CD4-positive, alpha-beta T cell (primary cell): ENCODE data around the gene NDFIP2. TPM values are rescaled to one million over a fixed set of nuclear protein-coding genes. Genes with fewer than 3 reads are reported as not detected.

Experiments used
- ATAC-seq: fragments of 200-7000 bp; cut with Tn5 transposase; one replicate; pipeline ENCODE4 v1.10.0; 2022; ENCODE audit warnings: mild to moderate bottlenecking; ENCODE audit not compliant: poor library complexity
- CTCF ChIA-PET: fragments of 350-600 bp; sonication (Branson Sonifier 250); formaldehyde crosslinking; loops from one replicate; lab custom pipeline; 2021; ENCODE audit warnings: antibody characterized with exemption, inconsistent platforms; lab: Charles Lee
- POLR2A ChIA-PET: fragments of 350-600 bp; sonication (Branson Sonifier 250); formaldehyde crosslinking; loops from one replicate; lab custom pipeline; 2021; ENCODE audit warnings: antibody characterized with exemption, inconsistent platforms; lab: Charles Lee
- DNase-seq, 14 experiments: peaks; one replicate each; pipeline ENCODE4 v3.0.0-alpha.2; 2013 to 2020; ENCODE audit warnings: mixed read lengths in 2 of 14
- H3K27ac ChIP-seq, 2 donors: one replicate each; pipeline versions ENCODE4 v1.5.1 to v1.7.0; 2013; ENCODE audit warnings: low read length in 2 of 2, low read depth in 1 of 2, mild to moderate bottlenecking in 1 of 2
- H3K27me3 ChIP-seq, 2 experiments: 1 replicate in 1 of 2; 2 replicates in 1 of 2; pipeline versions ENCODE4 v1.6.1 to v1.7.0; 2013; ENCODE audit warnings: low read length in 2 of 2, control low read depth in 1 of 2, mild to moderate bottlenecking in 1 of 2, moderate library complexity in 1 of 2; ENCODE audit not compliant: insufficient read depth in 2 of 2, control insufficient read depth in 1 of 2
- H3K36me3 ChIP-seq: one replicate; pipeline ENCODE4 v1.6.1; 2013; ENCODE audit warnings: low read length, control low read depth; ENCODE audit not compliant: insufficient read depth
- H3K4me1 ChIP-seq: one replicate; pipeline ENCODE4 v1.6.1; 2013; ENCODE audit warnings: low read length, control low read depth; ENCODE audit not compliant: insufficient read depth
- H3K4me3 ChIP-seq: one replicate; pipeline ENCODE4 v1.5.1; 2013; ENCODE audit warnings: mild to moderate bottlenecking, low read length, moderate library complexity
- H3K9me3 ChIP-seq, 2 experiments: 1 replicate in 1 of 2; 2 replicates in 1 of 2; pipeline versions ENCODE4 v1.6.1 to v1.7.0; 2013; ENCODE audit warnings: low read length in 2 of 2, mild to moderate bottlenecking in 2 of 2, control low read depth in 1 of 2, moderate library complexity in 1 of 2; ENCODE audit not compliant: control insufficient read depth in 1 of 2, insufficient read depth in 1 of 2
- H3K27ac Mint-ChIP-seq: one replicate; pipeline ENCODE4 v1.8.0; 2020; ENCODE audit warnings: mixed read lengths
- H3K27me3 Mint-ChIP-seq: one replicate; pipeline ENCODE4 v1.8.0; 2021; ENCODE audit warnings: mixed read lengths
- H3K36me3 Mint-ChIP-seq: one replicate; pipeline ENCODE4 v1.8.0; 2021; ENCODE audit warnings: low read depth, mixed read lengths
- H3K4me1 Mint-ChIP-seq: one replicate; pipeline ENCODE4 v1.8.0; 2021; ENCODE audit warnings: low read depth, mixed read lengths
- H3K4me3 Mint-ChIP-seq: one replicate; pipeline ENCODE4 v1.8.0; 2020; ENCODE audit warnings: mild to moderate bottlenecking, mixed read lengths
- H3K9me3 Mint-ChIP-seq: one replicate; pipeline ENCODE4 v1.8.0; 2020; ENCODE audit warnings: mixed read lengths
- intact Hi-C, 2 experiments: fragments of 100-400 bp; cut with DNase I in 1 of 2; cut with micrococcal nuclease in 1 of 2; formaldehyde crosslinking; loops; one replicate each; pipeline versions ENCODE4 v1.15.1 to v1.9.0; 2023 to 2025; cut with DNase I, micrococcal nuclease
- total RNA-seq, 174 experiments: library from RNA in 2 of 174; stranded (reverse) in 2 of 174; gene quantifications; one replicate each; pipeline ENCODE4 v1.2.3 and lab custom pipeline; 2021 to 2026
- TF ChIP-seq, protein P1 (sequence below): fragments of 200-600 bp; IDR thresholded peaks from one replicate; pipeline ENCODE4 v1.8.0; 2022; ENCODE audit warnings: antibody characterized with exemption, mild to moderate bottlenecking

Gene NDFIP2
- total RNA-seq, 2 experiments from 2014 or later = 3.2 to 3.4 TPM

DNA sequence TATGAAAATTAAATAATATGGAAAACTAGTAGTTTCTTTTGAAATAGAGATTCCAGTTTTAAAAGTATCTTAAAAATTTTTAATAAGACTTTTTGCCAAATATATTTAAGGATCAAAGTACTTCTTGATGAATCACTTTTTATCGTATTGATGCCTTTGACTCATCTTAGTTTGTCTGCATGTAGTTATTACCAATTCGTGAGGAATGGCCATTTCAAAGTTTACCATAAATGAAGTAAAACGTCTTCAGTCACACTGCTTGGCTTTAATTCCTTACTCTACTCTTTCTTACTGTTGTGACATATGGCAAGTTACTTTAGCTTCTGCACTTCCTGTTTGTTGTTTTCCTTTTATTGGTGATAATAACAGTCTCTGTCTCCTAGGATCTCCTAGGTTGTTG, 38.3 kb downstream of the NDFIP2 start:
- Histone ChIP-seq H3K9me3 (no peaks in the 10 kb centered on the region), H3K36me3 (no peaks in the 10 kb centered on the region), H3K4me3 (no peak overlapping the region), H3K27ac (no peak overlapping the region), H3K4me1 (peaks cover 3% of the 10 kb centered on the region), H3K27me3 (no peaks in the 10 kb centered on the region)
- H3K27ac Mint-ChIP-seq = no peak overlapping the region
- DNase-seq = no peak
- ATAC-seq = no peak
- TF ChIP-seq, protein P1, sequence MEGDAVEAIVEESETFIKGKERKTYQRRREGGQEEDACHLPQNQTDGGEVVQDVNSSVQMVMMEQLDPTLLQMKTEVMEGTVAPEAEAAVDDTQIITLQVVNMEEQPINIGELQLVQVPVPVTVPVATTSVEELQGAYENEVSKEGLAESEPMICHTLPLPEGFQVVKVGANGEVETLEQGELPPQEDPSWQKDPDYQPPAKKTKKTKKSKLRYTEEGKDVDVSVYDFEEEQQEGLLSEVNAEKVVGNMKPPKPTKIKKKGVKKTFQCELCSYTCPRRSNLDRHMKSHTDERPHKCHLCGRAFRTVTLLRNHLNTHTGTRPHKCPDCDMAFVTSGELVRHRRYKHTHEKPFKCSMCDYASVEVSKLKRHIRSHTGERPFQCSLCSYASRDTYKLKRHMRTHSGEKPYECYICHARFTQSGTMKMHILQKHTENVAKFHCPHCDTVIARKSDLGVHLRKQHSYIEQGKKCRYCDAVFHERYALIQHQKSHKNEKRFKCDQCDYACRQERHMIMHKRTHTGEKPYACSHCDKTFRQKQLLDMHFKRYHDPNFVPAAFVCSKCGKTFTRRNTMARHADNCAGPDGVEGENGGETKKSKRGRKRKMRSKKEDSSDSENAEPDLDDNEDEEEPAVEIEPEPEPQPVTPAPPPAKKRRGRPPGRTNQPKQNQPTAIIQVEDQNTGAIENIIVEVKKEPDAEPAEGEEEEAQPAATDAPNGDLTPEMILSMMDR = no peak
- peaks cover 9% of the 10 kb centered on the region for H3K36me3 Mint-ChIP-seq
- intact Hi-C loops = no loop called here
- CTCF ChIA-PET = no interaction called here
- no peaks in the 10 kb centered on the region for H3K27me3 Mint-ChIP-seq
- POLR2A ChIA-PET = no interaction called here
- peaks cover 19% of the 10 kb centered on the region for H3K4me1 Mint-ChIP-seq
- no peaks in the 10 kb centered on the region for H3K9me3 Mint-ChIP-seq
- H3K4me3 Mint-ChIP-seq = no peak overlapping the region

DNA sequence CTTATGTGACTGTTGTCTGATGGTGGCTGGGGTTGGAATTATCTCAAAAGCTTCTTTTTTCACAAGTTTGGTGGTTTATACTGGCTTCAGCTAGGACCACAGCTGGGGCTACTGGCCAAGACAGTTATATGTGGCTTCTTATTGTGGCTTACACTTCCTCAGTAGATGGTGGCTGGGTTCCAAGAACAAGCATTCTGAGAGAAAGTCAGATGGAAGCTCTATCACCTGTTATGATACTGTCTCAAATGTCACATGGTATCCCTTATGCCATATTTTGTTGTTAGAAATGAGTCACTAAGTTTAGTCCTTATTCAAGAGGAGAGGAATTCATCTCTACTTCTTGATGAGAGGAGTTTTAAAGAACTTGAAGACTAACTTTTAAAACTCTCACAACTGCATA, 41.6 kb downstream of the NDFIP2 start:
- CTCF ChIA-PET = no interaction called here
- ATAC-seq = no peak
- Mint-ChIP-seq H3K4me1 (peaks cover 14% of the 10 kb centered on the region), H3K27me3 (no peaks in the 10 kb centered on the region), H3K9me3 (no peaks in the 10 kb centered on the region), H3K27ac (no peak overlapping the region), H3K36me3 (peaks cover 9% of the 10 kb centered on the region), H3K4me3 (no peak overlapping the region)
- POLR2A ChIA-PET = no interaction called here
- no peaks in the 10 kb centered on the region for H3K9me3 ChIP-seq
- H3K27ac ChIP-seq = no peak overlapping the region
- no peaks in the 10 kb centered on the region for H3K36me3 ChIP-seq
- no peak overlapping the region for H3K4me3 ChIP-seq
- H3K27me3 ChIP-seq = no peaks in the 10 kb centered on the region
- H3K4me1 ChIP-seq = peaks cover 3% of the 10 kb centered on the region
- DNase-seq = peak in 2 of 14 experiments; percentile 9 to 24
- intact Hi-C loops = no loop called here
- TF ChIP-seq, protein P1 = no peak

DNA sequence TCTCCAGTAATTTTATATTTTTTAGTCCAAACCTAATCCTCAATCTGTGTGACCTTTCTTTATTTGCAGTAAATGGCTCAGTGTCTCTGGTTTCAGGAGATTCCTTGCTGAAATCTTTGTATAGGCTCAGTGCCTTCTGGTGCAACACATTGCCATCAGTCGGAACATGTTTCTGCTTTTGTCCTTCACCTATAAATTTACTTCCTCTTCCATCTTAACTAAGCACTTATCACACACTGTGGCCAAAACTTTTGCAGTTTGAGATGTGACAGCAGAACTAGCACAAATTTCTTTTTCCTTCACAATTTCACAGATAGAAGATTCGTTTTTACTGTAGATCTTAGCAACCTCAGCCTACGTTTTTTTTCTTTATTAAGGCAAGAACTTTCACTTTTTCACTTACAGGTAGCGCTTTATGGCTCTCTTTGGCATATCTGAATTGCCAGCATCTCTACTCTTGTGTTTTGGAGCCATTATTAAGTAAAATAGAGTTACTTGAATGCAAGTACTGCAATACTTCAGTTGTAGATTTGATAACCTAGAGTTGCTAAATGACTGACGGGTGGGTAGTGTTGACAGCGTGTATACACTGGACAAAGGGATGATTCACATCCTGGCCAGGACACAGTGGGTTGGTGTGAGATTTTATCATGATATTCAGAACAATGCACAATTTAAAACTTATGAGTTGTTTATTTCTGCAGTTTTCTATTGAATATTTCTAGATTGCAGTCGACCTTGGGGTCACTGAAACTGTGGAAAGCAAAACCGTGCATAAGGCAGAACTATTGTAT, 44.3 kb downstream of the NDFIP2 start:
- no peaks in the 10 kb centered on the region for H3K9me3 Mint-ChIP-seq
- Histone ChIP-seq H3K4me1 (peaks cover 3% of the 10 kb centered on the region), H3K36me3 (no peaks in the 10 kb centered on the region), H3K27ac (no peak overlapping the region), H3K4me3 (no peak overlapping the region), H3K9me3 (no peaks in the 10 kb centered on the region), H3K27me3 (no peaks in the 10 kb centered on the region)
- CTCF ChIA-PET = no interaction called here
- no peak for ATAC-seq
- H3K36me3 Mint-ChIP-seq = peaks cover 9% of the 10 kb centered on the region
- intact Hi-C loops = no loop called here
- POLR2A ChIA-PET = no interaction called here
- no peak for DNase-seq
- H3K27ac Mint-ChIP-seq = no peak overlapping the region
- TF ChIP-seq, protein P1 = no peak
- H3K4me3 Mint-ChIP-seq = no peak overlapping the region
- no peaks in the 10 kb centered on the region for H3K27me3 Mint-ChIP-seq
- H3K4me1 Mint-ChIP-seq = peaks cover 9% of the 10 kb centered on the region
